IMR-90 (cell line): ENCODE data around the gene GLT8D2. TPM values are rescaled to one million over a fixed set of nuclear protein-coding genes. Genes with fewer than 3 reads are reported as not detected.

Experiments
- ATAC-seq: fragments of 200-7000 bp; cut with Tn5 transposase; 2 replicates; pipeline ENCODE4 v1.9.1; 2020; ENCODE audit warnings: low read depth, mild to moderate bottlenecking, moderate library complexity
- Bru-seq: library from RNA; stranded (reverse); fragments of 400-500 nt; gene quantifications from one replicate; lab custom pipeline; 2021; lab: Mats Ljungman, UMichigan
- BruChase-seq, 2 experiments: library from RNA; stranded (reverse); fragments of 400-500 nt; gene quantifications; one replicate each; lab custom pipeline; 2021; lab: Mats Ljungman, UMichigan
- BruUV-seq: library from RNA; stranded (reverse); fragments of 400-500 nt; replicated peaks from 2 replicates; lab custom pipeline; 2021; lab: Mats Ljungman, UMichigan
- CTCF ChIA-PET: fragments of 300-600 bp; formaldehyde crosslinking; extraction: SDS; loops from one replicate; lab custom pipeline; 2021; ENCODE audit warnings: antibody characterized with exemption; lab: Yijun Ruan, JAX
- POLR2A ChIA-PET: fragments of 300-600 bp; sonication (Branson Sonifier 250); formaldehyde crosslinking; loops from one replicate; lab custom pipeline; 2022; ENCODE audit warnings: antibody characterized with exemption; ENCODE audit not compliant: unreplicated experiment; lab: Charles Lee
- DNase-seq: peaks from one replicate; pipeline ENCODE4 v3.0.0; 2013
- H2AFZ ChIP-seq: replicated peaks from 2 replicates; pipeline ENCODE3; 2013; ENCODE audit warnings: low read length, mild to moderate bottlenecking; ENCODE audit not compliant: poor library complexity
- H2AK5ac ChIP-seq: 2 replicates; pipeline ENCODE4 v1.6.1; 2013; ENCODE audit warnings: low read depth, low read length, inconsistent platforms
- H2AK9ac ChIP-seq: replicated peaks from 2 replicates; pipeline ENCODE3; 2013; ENCODE audit warnings: mild to moderate bottlenecking, low read depth, low read length, moderate library complexity; ENCODE audit not compliant: poor library complexity
- H2BK120ac ChIP-seq: 2 replicates; pipeline ENCODE4 v1.6.1; 2013; ENCODE audit warnings: low read depth, low read length, inconsistent platforms
- H2BK15ac ChIP-seq: 3 replicates; pipeline ENCODE4 v1.6.1; 2013; ENCODE audit warnings: low read depth, low read length, inconsistent platforms
- H2BK20ac ChIP-seq: 2 replicates; pipeline ENCODE4 v1.6.1; 2013; ENCODE audit warnings: low read depth, mild to moderate bottlenecking, inconsistent platforms, low read length, moderate library complexity
- H2BK5ac ChIP-seq: 2 replicates; pipeline ENCODE4 v1.6.1; 2013; ENCODE audit warnings: mild to moderate bottlenecking, low read depth, low read length, inconsistent platforms; ENCODE audit not compliant: poor library complexity, severe bottlenecking
- H3K14ac ChIP-seq: replicated peaks from 2 replicates; pipeline ENCODE4 v1.6.1; 2013; ENCODE audit warnings: low read depth, low read length, inconsistent platforms
- H3K18ac ChIP-seq: 2 replicates; pipeline ENCODE4 v1.6.1; 2013; ENCODE audit warnings: low read depth, low read length, control low read depth
- H3K23ac ChIP-seq: 2 replicates; pipeline ENCODE4 v1.6.1; 2013; ENCODE audit warnings: low read depth, low read length, inconsistent platforms
- H3K27ac ChIP-seq: 2 replicates; pipeline ENCODE4 v1.5.1; 2013; ENCODE audit warnings: mild to moderate bottlenecking, control low read depth, low read length; ENCODE audit not compliant: insufficient read depth
- H3K27me3 ChIP-seq: 2 replicates; pipeline ENCODE4 v1.6.1; 2013; ENCODE audit warnings: low read length; ENCODE audit not compliant: control insufficient read depth, insufficient read depth
- H3K36me3 ChIP-seq: 2 replicates; pipeline ENCODE4 v1.6.1; 2013; ENCODE audit warnings: low read length, mixed read lengths; ENCODE audit not compliant: control insufficient read depth, insufficient read depth
- H3K4ac ChIP-seq: 2 replicates; pipeline ENCODE4 v1.6.1; 2013; ENCODE audit warnings: low read depth, low read length, inconsistent platforms
- H3K4me1 ChIP-seq: 2 replicates; pipeline ENCODE4 v1.6.1; 2013; ENCODE audit warnings: low read length, mixed read lengths; ENCODE audit not compliant: control insufficient read depth, insufficient read depth
- H3K4me2 ChIP-seq: 2 replicates; pipeline ENCODE4 v1.6.1; 2013; ENCODE audit warnings: low read depth, mild to moderate bottlenecking, control low read depth, low read length, moderate library complexity
- H3K4me3 ChIP-seq: 2 replicates; pipeline ENCODE4 v1.5.1; 2013; ENCODE audit warnings: low read depth, mild to moderate bottlenecking, control low read depth, low read length, moderate library complexity; ENCODE audit not compliant: insufficient read depth
- H3K56ac ChIP-seq: 2 replicates; pipeline ENCODE4 v1.6.1; 2013; ENCODE audit warnings: low read length, inconsistent platforms; ENCODE audit not compliant: insufficient read depth; ENCODE audit errors: extremely low read depth
- H3K79me1 ChIP-seq, 2 experiments: 2 replicates each; pipeline ENCODE4 v1.6.1; 2013; ENCODE audit warnings: low read length in 2 of 2, inconsistent platforms in 1 of 2, low read depth in 1 of 2
- H3K9ac ChIP-seq: 2 replicates; pipeline ENCODE4 v1.6.1; 2013; ENCODE audit warnings: low read depth, low read length, control low read depth
- H3K9me1 ChIP-seq: 2 replicates; pipeline ENCODE4 v1.6.1; 2013; ENCODE audit warnings: low read length, inconsistent platforms; ENCODE audit not compliant: insufficient read depth
- H3K9me3 ChIP-seq: 2 replicates; pipeline ENCODE4 v1.6.1; 2013; ENCODE audit warnings: low read length; ENCODE audit not compliant: control insufficient read depth, insufficient read depth
- H4K20me1 ChIP-seq: 2 replicates; pipeline ENCODE4 v1.6.1; 2013; ENCODE audit warnings: low read length, inconsistent platforms; ENCODE audit not compliant: insufficient read depth
- H4K5ac ChIP-seq: 2 replicates; pipeline ENCODE4 v1.6.1; 2013; ENCODE audit warnings: mild to moderate bottlenecking, low read depth, low read length, control low read depth
- H4K8ac ChIP-seq, 2 experiments: 2 replicates each; pipeline ENCODE4 v1.6.1; 2013; ENCODE audit warnings: low read depth in 2 of 2, low read length in 2 of 2, control low read depth in 1 of 2, inconsistent platforms in 1 of 2
- H4K91ac ChIP-seq: 2 replicates; pipeline ENCODE4 v1.6.1; 2013; ENCODE audit warnings: low read depth, low read length, inconsistent platforms; ENCODE audit not compliant: insufficient read depth
- CEBPB ChIP-seq: IDR thresholded peaks from 2 replicates; pipeline ENCODE4 v1.6.1; 2012; ENCODE audit warnings: low read depth, low read length, improper control_type of control experiment
- MAZ ChIP-seq: IDR thresholded peaks from 2 replicates; pipeline ENCODE4 v1.6.1; 2012; ENCODE audit warnings: low read depth, mild to moderate bottlenecking, low read length, improper control_type of control experiment, moderate library complexity, borderline replicate concordance
- MXI1 ChIP-seq: IDR thresholded peaks from 2 replicates; pipeline ENCODE4 v1.6.1; 2012; ENCODE audit warnings: low read depth, mild to moderate bottlenecking, low read length, moderate library complexity, borderline replicate concordance
- NFE2L2 ChIP-seq: fragments of 150-350 bp; IDR thresholded peaks from 2 replicates; pipeline ENCODE4 v1.6.1; 2016; ENCODE audit warnings: low read depth, mild to moderate bottlenecking, low read length
- RCOR1 ChIP-seq: IDR thresholded peaks from 2 replicates; pipeline ENCODE4 v1.6.1; 2012; ENCODE audit warnings: mild to moderate bottlenecking, low read length, improper control_type of control experiment; ENCODE audit not compliant: insufficient replicate concordance
- SMC3 ChIP-seq: fragments of 150-350 bp; IDR thresholded peaks from 2 replicates; pipeline ENCODE4 v1.6.1; 2016; ENCODE audit warnings: low read depth, mild to moderate bottlenecking, antibody characterized with exemption, low read length, moderate library complexity
- USF2 ChIP-seq: fragments of 150-350 bp; IDR thresholded peaks from 2 replicates; pipeline ENCODE4 v1.6.1; 2017; ENCODE audit warnings: mild to moderate bottlenecking, antibody characterized with exemption, low read length, low read depth
- WGBS, 2 experiments: methylation state at CpG; one replicate each; pipeline versions ENCODE4 v1.1.5 to v1.1.7; 2013; ENCODE audit warnings: missing lambda C conversion rate in 2 of 2; ENCODE audit not compliant: insufficient read length in 1 of 2; ENCODE audit errors: extremely low coverage in 2 of 2; 5-methylcytosine and 5-hydroxymethylcytosine counted together
- dilution Hi-C: fragments of 300-500 bp; cut with HindIII; formaldehyde crosslinking; loops from one replicate; pipeline ENCODE4 v1.14.3; 2018; ENCODE audit warnings: low sequenced_read_pairs; ENCODE audit not compliant: unreplicated experiment
- in situ Hi-C: fragments of 300-500 bp; cut with MboI; formaldehyde crosslinking; loops from 3 replicates; pipeline ENCODE4 v1.14.3; 2019; ENCODE audit warnings: low sequenced_read_pairs, inconsistent platforms, mixed read lengths
- intact Hi-C: fragments of 100-400 bp; cut with micrococcal nuclease; formaldehyde crosslinking; loops from 2 replicates; pipeline ENCODE4 v1.10.0; 2022
- long read RNA-seq: library from polyadenylated mRNA; unstranded; transcript quantifications from one replicate; pipeline ENCODE4 v2.0.0, GENCODE V29; 2021; ENCODE audit not compliant: unreplicated experiment
- polyA plus RNA-seq, 3 experiments: library from polyadenylated mRNA; depleted of rRNA; stranded (reverse); fragments of >200 nt; gene quantifications; 2 replicates each; pipeline ENCODE4 v1.2.3, GENCODE V29; 2012; ENCODE audit warnings: low replicate concordance in 1 of 3
- total RNA-seq: library from RNA; depleted of rRNA; stranded (reverse); fragments of >200 nt; gene quantifications from 2 replicates; pipeline ENCODE4 v1.2.3, GENCODE V29; 2012; rRNA removed

Gene GLT8D2
- total RNA-seq (30.8 and 33.5 TPM in 2 replicates), polyA plus RNA-seq (2012; rRNA removed) (43.3 and 47.9 TPM in 2 replicates), Bru-seq, nascent RNA (percentile 68 among the genes with signal in this experiment), BruChase-seq, experiment 1, labeled RNA remaining after a 6-hour chase (percentile 76 among the genes with signal in this experiment), BruChase-seq, experiment 2, labeled RNA remaining after a 2-hour chase (percentile 67 among the genes with signal in this experiment)
- 19.6 and 26.2 TPM in 2 replicates for polyA plus RNA-seq (2012; cell fraction: cytosol; rRNA removed)
- polyA plus RNA-seq (2012; cell fraction: nucleus; rRNA removed; ENCODE audit: low replicate concordance), result 11.9 and 45.6 TPM in 2 replicates
- long read RNA-seq, transcript GLT8D2-201 (11 exons, 1,880 nt), result major isoform, 47 of 111 reads
- long read RNA-seq, partial matches to known transcripts, result 39 of 111 reads
- long read RNA-seq, other reads (novel, unspliced or antisense), result 24 of 111 reads

GRCh38 chr12:104049903-104050356 lies at the start of gene GLT8D2:
Gene GLT8D2, minus strand, starts transcription at chr12:104050187. Its CDS starts 30,539 bp downstream, at chr12:104019648.
- H2AK9ac ChIP-seq, result peak within 1 kb of the TSS; percentile 74
- H3K18ac ChIP-seq, result peak within 1 kb of the TSS; percentile 87
- BruUV-seq, result no TSS peak
- WGBS, 2 experiments, result 0% methylated on average over 7 of the region's 24 CpGs; no CpG with 5 or more reads in 1 of the 2 experiments
- peak; percentile 86 for DNase-seq
- peak within 1 kb of the TSS; percentile 56 for H2AK5ac ChIP-seq
- H3K36me3 ChIP-seq, result 0 out of 2 replicates have a peak, but pooled peaks cover 2% of the 10 kb centered on the region
- H3K4me1 ChIP-seq, result peaks cover 14% of the 10 kb centered on the region
- ATAC-seq, result peak; percentile 86
- peak within 1 kb of the TSS; percentile 98 for H3K56ac ChIP-seq
- H3K9ac ChIP-seq, result peak within 1 kb of the TSS; percentile 86
- peak within 1 kb of the TSS; percentile 83 for H2BK15ac ChIP-seq
- H3K9me1 ChIP-seq, result peaks cover 5% of the 10 kb centered on the region; the same call in 1 of the 2 replicates
- ChIA-PET CTCF (no interaction called here), POLR2A (no interaction called here)
- intact Hi-C loops, result loop anchor here (2.0 to 10.0 kb wide), 3 partner anchors 38 to 135 kb away; no protein-coding TSS in a partner anchor
- H4K91ac ChIP-seq, result peak within 1 kb of the TSS; percentile 81
- H3K27me3 ChIP-seq, result no peaks in the 10 kb centered on the region
- peak within 1 kb of the TSS; percentile 47 for H3K4me3 ChIP-seq
- peak within 1 kb of the TSS; percentile 89 for H4K5ac ChIP-seq
- peak within 1 kb of the TSS; percentile 89 for H3K4ac ChIP-seq
- peak within 1 kb of the TSS; percentile 95 for H3K27ac ChIP-seq
- H2BK120ac ChIP-seq, result peak within 1 kb of the TSS; percentile 92
- H3K23ac ChIP-seq, result peak within 1 kb of the TSS; percentile 95
- dilution Hi-C loops, result no loop called here
- in situ Hi-C loops, result no loop called here
- H3K79me1 ChIP-seq, result peaks cover 15 to 26% of the 10 kb centered on the region in 2 experiments
- H4K20me1 ChIP-seq, result 0 out of 2 replicates have a peak, but pooled peaks cover 3% of the 10 kb centered on the region
- peak within 1 kb of the TSS; percentile 89 for H2AFZ ChIP-seq
- H3K9me3 ChIP-seq, result no peaks in the 10 kb centered on the region
- peak within 1 kb of the TSS; percentile 94 for H3K14ac ChIP-seq
- peak within 1 kb of the TSS; percentile 65 to 77 for H4K8ac ChIP-seq
- peak within 1 kb of the TSS; percentile 86 for H2BK20ac ChIP-seq
- TF ChIP-seq SMC3, result no peak
- TF ChIP-seq CEBPB, result no peak
- no peak for TF ChIP-seq MXI1
- no peak for TF ChIP-seq RCOR1
- peak; percentile 15; the same call in 1 of the 2 replicates for TF ChIP-seq MAZ
- TF ChIP-seq USF2, result no peak
- no peak for TF ChIP-seq NFE2L2
- peak within 1 kb of the TSS; percentile 96 for H3K4me2 ChIP-seq
- peak within 1 kb of the TSS; percentile 94 for H2BK5ac ChIP-seq
